HL-60 (cell line): Measurements from ENCODE around the gene MAP3K14.

ENCODE experiments used
- DNase-seq, 2 experiments: peaks; one replicate each; pipeline ENCODE4 v3.0.0-alpha.2; 2010 to 2020; ENCODE audit warnings: low read depth in 1 of 2, low spot score in 1 of 2
- H3K27ac ChIP-seq: fragments of 250-450 bp; sonication (Bioruptor Pico); replicated peaks from 2 replicates; pipeline ENCODE4 v1.5.1; 2020; ENCODE audit warnings: mild to moderate bottlenecking, moderate library complexity
- H3K27me3 ChIP-seq: fragments of 250-450 bp; sonication (Bioruptor Pico); 2 replicates; pipeline ENCODE4 v1.5.1; 2021; ENCODE audit warnings: mild to moderate bottlenecking, moderate library complexity; ENCODE audit not compliant: insufficient read depth, poor library complexity, severe bottlenecking
- H3K4me3 ChIP-seq: replicated peaks from 2 replicates; pipeline ENCODE4 v1.5.1; 2011; ENCODE audit warnings: mild to moderate bottlenecking, control low read depth, low read length; ENCODE audit not compliant: insufficient read depth
- GABPA ChIP-seq: IDR thresholded peaks from 2 replicates; pipeline ENCODE4 v1.6.1; 2012; ENCODE audit warnings: low read depth
- POLR2AphosphoS5 ChIP-seq: IDR thresholded peaks from 2 replicates; pipeline ENCODE4 v1.6.1; 2012; ENCODE audit warnings: low read depth
- SPI1 ChIP-seq: IDR thresholded peaks from 2 replicates; pipeline ENCODE4 v1.6.1; 2012; ENCODE audit warnings: low read depth, mild to moderate bottlenecking, borderline replicate concordance
- TF ChIP-seq, protein P1 (sequence below): IDR thresholded peaks from 2 replicates; pipeline ENCODE4 v1.6.1; 2012; ENCODE audit warnings: low read depth; ENCODE audit not compliant: insufficient replicate concordance
- TF ChIP-seq, protein P2 (sequence below): IDR thresholded peaks from one replicate; pipeline ENCODE4 v1.5.1; 2011; ENCODE audit warnings: low read length, control low read depth, inconsistent platforms; ENCODE audit not compliant: insufficient read depth

Gene MAP3K14

DNA sequence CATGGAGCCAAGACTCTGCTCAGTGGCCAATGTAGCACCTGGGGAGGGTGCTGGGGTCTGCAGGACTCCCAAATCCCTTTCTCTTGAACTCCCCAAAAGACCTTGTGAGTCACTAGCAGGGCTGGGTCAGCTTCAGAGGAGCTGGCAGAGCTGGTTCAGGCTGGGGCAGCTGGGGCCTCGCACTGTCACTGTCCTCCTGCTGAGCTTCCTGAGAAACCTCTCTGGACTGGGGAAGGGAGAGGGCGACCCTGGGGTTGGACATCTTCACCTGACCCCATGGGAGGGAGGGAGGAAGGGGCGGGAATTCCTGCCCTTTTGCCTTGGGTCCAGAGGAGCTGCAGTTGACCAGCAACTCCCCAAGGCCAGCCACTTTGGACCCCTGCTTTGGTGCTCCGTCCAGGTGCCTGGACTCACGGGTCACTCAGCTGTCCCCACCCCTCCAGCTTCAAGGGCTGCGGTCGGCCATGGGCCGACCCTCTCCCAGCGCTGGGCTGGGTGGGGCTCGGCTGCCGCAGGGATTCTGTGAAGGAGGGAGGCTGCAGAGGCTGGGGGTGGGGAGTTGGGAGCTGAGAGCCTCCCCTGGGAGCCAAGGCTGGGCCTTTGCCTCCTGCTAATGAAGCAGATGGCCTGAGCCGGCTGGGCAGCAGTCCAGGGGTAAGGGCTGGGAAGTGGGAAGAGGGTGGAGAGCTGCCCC lies 85.9 kb downstream of the MAP3K14 start:
- no peak for DNase-seq
- H3K27me3 ChIP-seq: no peaks in the 10 kb centered on the region
- no peak overlapping the region for H3K4me3 ChIP-seq
- TF ChIP-seq POLR2AphosphoS5 (no peak), GABPA (no peak)
- TF ChIP-seq, protein P1, sequence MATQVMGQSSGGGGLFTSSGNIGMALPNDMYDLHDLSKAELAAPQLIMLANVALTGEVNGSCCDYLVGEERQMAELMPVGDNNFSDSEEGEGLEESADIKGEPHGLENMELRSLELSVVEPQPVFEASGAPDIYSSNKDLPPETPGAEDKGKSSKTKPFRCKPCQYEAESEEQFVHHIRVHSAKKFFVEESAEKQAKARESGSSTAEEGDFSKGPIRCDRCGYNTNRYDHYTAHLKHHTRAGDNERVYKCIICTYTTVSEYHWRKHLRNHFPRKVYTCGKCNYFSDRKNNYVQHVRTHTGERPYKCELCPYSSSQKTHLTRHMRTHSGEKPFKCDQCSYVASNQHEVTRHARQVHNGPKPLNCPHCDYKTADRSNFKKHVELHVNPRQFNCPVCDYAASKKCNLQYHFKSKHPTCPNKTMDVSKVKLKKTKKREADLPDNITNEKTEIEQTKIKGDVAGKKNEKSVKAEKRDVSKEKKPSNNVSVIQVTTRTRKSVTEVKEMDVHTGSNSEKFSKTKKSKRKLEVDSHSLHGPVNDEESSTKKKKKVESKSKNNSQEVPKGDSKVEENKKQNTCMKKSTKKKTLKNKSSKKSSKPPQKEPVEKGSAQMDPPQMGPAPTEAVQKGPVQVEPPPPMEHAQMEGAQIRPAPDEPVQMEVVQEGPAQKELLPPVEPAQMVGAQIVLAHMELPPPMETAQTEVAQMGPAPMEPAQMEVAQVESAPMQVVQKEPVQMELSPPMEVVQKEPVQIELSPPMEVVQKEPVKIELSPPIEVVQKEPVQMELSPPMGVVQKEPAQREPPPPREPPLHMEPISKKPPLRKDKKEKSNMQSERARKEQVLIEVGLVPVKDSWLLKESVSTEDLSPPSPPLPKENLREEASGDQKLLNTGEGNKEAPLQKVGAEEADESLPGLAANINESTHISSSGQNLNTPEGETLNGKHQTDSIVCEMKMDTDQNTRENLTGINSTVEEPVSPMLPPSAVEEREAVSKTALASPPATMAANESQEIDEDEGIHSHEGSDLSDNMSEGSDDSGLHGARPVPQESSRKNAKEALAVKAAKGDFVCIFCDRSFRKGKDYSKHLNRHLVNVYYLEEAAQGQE: no peak
- TF ChIP-seq, protein P2, sequence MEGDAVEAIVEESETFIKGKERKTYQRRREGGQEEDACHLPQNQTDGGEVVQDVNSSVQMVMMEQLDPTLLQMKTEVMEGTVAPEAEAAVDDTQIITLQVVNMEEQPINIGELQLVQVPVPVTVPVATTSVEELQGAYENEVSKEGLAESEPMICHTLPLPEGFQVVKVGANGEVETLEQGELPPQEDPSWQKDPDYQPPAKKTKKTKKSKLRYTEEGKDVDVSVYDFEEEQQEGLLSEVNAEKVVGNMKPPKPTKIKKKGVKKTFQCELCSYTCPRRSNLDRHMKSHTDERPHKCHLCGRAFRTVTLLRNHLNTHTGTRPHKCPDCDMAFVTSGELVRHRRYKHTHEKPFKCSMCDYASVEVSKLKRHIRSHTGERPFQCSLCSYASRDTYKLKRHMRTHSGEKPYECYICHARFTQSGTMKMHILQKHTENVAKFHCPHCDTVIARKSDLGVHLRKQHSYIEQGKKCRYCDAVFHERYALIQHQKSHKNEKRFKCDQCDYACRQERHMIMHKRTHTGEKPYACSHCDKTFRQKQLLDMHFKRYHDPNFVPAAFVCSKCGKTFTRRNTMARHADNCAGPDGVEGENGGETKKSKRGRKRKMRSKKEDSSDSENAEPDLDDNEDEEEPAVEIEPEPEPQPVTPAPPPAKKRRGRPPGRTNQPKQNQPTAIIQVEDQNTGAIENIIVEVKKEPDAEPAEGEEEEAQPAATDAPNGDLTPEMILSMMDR: no peak
- peak overlapping the region; percentile 13; the same call in 1 of the 2 replicates for H3K27ac ChIP-seq

DNA sequence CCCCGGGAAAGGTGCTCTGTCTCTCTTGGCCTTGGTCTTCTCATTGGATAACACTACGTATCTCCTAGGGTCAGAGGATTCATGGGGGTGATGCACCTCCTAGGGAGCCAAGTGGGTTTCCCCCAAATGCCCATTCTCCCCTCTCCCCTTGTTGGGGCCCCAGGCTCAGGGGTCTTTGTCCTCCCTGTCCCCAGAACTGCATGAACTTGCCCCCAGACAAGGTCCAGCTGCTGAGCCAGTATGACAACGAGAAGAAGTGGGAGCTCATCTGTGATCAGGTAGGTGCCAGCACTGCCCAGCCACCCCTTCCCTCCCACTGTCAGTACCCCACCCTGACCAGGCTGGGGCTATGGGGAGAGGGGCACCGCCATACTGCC lies 86.4 kb downstream of the MAP3K14 start:
- Histone ChIP-seq H3K27ac (peak overlapping the region; percentile 13; the same call in 1 of the 2 replicates), H3K27me3 (no peaks in the 10 kb centered on the region), H3K4me3 (no peak overlapping the region)
- DNase-seq: no peak
- TF ChIP-seq POLR2AphosphoS5 (no peak), SPI1 (no peak), GABPA (no peak)
- TF ChIP-seq, protein P1: no peak
- TF ChIP-seq, protein P2: no peak

DNA sequence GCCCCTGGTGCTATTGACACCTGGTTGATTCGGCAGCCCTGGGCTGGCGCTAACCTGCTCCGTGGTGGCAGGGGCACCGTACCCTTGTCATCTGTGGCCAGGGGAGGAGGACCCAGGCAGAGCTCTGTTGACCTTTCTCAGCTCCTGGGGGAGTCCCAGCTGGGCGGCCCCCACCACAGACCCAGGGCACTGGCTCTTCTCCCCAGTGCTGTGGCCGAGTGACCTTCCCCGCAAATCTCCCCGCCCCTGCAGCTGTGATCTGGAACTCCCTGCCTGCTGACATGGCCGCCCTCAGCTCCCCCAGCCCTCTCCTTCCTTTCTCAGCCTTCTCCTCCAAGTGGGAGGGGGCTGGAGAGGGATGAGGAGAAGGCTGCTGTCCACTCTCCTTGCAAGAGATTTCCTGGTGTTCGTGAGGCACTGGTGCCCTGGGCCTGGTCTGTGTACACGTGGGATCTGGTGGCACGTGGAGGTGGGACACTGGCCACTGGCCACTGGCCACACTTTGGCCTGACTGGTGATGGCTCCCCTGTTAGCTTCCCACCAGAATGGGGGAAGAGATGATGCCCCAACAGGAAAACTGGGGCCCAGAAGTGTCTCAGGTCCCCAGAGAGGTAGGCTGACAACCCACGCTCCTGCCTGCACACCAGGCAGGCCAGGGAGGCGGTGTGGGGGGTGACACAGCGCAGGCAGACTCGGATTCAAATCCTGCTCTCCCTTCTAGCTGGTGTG lies 87.0 kb downstream of the MAP3K14 start:
- TF ChIP-seq GABPA: no peak
- no peak for TF ChIP-seq SPI1
- TF ChIP-seq, protein P1: no peak
- TF ChIP-seq, protein P2: no peak
- no peak for TF ChIP-seq POLR2AphosphoS5
- Histone ChIP-seq H3K27me3 (no peaks in the 10 kb centered on the region), H3K4me3 (no peak overlapping the region), H3K27ac (peak overlapping the region; percentile 35)
- no peak for DNase-seq
